GM10847 (cell line): ENCODE measurements around the gene RNF157.
A peak's percentile ranks its signal among the peaks of the same experiment; 100 is the strongest.

Source experiments
- POLR2A ChIP-seq: IDR thresholded peaks from 2 replicates; pipeline ENCODE4 v1.6.1; 2011; ENCODE audit not compliant: insufficient read length; ENCODE audit errors: extremely low read depth

Gene RNF157

DNA sequence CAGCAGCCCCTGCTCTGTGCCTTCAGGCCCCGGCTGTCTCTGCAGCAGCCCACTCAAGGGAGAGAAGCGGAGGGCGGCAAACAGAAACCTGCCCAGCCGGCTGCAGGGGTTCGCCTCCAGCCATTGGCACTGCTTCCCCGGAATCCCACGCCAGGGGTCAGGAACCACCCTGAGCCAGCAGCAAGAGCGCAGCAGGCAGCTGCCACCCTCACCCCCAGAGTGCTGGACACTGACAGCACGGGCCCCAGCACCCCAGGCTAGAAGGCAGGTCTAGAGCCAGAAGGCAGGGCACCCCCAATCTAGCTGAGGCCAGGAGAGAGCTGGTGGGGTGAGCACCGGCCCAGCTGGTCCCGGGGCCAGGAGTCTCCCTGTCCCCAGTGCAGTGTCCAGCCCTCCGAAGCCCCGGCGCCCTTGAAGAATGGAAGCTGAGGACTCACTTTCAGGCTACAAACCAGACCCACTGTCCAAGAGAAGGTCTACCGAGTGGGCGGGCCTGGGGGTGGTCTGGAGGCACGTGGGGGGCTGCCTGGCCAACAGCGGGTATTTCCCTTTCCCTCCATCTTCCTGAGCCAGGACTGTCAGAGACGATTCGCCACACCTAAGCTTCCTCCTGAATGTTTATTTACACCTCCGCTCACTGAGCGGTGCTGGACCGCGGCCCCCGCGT is 33.3 kb upstream of the RNF157 start:
- TF ChIP-seq POLR2A = no peak

DNA sequence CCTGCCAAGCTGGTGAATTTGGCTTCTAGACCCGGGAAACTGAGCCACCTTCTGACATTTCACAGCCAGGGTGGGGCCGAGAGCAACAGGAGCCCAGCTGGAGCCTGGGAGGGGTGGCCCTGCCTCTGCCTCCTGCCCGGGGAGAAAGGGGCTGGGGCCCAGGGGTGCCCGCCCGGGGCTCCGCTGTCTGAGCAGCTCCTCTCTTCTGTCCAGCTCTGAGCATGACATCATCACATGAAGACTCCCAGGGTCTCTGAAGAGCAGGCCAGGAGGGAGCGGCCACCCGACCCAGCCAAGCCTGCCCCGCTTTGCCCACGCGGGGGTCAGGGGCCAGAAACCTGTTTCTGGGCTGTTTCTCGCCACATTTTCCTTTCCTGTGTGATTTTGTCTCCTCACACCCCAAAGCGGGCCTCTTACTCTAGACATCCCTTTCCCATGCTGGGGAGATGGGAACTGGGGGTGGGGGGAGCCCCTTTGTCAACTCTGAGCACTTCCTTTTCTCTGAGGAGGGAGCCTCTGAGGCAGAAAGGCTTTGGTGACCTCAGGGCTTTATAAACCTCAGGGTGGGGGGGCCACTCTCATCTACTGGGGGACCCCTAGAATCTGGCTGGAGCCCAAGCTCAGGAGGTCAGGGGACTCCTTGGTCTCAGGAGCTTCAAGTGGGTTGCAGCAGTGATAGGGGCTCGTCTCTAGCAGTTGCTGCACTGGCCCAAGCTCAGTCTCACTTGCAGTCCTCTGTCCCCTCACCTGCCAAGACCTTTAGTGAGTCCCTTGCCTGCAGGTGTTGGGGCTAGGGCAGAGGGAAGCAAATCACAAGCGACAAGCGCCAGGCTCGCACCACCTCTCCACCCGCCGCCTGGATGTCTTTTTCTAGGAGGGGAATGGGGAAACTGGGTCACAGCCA is 32.5 kb upstream of the RNF157 start:
- no peak for TF ChIP-seq POLR2A

DNA sequence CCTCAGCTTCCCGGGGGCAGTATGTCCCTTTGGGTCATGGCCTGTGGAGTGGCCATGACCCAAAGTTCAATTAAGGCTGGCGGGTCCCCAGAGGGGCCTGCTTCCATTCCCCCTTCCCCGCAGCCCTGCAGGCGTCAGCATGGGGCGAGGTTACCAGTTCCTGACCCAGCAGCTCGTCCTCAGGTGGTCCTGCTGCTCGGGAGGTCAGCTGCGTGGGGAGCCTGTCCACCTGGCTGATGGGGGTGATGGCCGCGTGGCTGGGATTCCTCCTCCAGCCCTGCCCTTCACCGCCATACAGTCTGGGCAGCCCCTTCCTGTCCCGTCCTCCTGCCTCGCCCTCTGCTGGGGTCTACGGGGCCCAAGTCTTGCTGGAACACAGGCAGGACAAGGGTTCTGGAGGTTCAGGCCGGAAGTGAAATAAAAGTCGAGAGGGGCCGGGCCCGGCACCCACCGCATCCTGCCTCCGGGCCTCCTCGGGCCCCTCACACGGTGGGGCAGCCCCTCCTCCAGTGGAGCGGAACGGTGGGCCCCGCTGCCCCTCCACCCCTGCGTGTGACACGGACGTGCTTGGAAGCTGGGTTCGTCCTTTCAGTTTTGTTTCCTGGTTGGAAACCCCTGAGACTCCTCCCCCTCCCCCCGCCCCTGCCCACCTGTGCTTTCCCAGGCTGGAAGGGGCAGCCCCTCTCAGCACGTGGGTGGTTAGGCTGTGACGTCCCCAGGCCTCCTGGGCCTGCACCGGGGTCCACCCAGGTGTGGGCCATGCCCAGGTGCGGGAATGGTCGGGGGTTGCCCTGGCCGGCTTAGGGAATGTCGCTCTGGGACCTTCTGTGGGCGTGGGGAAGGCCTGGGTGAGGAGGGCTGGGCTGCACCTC is 31.6 kb upstream of the RNF157 start:
- TF ChIP-seq POLR2A = peak; percentile 72

DNA sequence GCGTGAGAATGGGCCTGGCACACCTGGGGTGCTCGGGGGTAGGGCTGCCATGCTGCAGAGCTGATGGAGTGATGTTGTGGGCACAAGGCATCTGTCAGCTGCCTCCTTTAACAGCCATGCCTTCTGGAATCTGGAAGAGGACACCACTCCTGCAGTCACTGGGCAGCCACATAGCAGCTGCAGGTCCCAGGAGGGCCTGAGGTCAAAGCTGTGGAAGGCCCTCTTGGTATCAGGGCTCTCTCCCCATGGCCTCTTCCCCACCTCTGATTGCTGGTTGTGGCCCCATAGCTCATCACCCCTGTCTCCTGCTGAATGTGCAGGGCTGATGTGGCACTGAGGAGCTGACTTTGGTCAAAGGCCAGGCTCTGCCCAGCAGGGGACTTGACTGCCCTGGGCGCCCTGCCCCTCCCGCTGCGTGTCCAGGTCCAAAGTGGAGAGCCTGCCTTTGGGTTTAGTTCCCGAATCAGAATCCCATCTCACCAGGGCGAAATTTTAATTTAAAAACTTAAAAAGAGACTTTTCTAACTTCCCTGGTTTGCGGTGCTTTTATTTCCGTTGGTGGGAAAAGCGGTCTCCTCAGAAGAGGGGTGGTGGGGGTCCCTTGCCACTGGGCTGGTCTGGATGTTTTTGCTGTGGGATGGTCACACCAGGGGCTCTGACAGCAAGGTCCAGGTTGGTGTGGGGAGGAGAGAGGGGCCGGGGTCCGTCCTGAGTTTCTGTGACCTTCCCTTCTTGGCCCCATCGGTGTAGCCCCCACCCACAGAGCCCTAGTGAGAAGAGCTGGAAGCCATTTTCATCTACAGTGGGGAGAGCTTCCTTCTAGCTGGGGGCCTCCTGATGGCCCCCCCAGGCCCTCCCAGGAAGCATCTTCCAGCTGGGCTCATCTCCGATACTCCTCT is 30.7 kb upstream of the RNF157 start:
- TF ChIP-seq POLR2A = peak; percentile 54

DNA sequence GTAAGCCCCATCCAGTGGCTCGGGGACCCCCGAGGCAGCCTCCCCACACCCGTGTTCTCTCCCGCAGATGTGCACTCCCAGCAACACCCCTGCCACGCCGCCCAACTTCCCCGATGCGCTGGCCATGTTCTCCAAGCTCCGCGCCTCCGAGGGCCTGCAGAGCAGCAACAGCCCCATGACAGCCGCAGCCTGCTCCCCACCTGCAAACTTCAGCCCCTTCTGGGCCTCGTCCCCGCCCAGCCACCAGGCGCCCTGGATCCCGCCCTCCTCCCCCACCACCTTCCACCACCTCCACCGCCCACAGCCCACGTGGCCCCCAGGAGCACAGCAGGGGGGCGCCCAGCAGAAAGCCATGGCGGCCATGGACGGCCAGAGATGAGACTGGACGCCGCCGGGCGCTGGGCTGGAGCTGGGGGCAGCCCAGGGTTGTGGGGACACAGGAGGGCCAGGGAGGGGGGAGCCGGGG is 29.9 kb upstream of the RNF157 start:
- peak; percentile 24 for TF ChIP-seq POLR2A

DNA sequence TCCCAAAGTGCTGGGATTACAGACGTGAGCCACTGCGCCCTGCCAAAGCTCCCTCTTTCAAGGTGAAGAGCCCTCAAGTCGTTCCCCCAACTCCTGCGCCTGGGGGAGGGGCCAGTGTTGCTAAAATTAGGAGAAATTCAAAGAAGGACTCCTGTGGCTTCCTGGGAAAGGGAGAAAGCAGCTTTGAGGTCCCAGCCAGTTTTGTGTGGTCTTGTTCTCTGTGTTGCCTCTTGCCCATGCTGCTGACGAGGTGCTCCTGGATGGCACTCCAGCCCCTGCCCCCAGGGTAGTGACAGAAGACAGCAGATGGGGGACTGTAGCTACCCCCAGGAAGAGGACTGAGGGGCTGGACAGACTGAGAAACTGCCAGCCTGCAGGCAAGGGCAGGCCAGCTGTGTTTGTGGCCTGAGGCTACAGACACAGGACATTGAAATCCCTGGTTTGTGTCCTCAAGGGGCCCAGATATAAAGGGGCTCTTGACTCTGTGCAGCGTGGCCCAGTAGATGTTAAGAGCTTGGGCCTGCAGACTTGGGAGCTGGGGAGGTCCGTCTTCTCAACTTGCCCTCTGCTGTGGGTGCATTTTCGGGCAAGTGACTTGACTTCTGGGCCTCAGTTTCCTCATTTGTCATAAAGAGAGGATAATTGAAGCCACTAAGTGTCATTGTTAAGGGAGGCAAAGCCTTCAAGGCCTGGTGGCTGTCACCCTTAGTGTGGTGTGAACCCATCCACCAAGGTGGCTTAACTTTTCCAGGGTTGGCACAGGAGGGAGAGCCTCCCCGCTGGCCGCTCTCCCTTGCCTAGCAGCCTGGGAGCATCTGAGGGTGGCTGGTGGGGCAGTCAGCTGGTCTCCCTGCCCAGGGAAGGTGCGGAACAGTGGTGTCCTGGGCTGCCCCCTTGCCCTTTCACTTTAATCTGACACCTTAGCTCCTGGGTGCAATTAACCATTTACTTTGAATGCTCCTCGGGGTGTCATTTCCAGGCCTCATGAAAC is 29.0 kb upstream of the RNF157 start:
- TF ChIP-seq POLR2A = no peak

DNA sequence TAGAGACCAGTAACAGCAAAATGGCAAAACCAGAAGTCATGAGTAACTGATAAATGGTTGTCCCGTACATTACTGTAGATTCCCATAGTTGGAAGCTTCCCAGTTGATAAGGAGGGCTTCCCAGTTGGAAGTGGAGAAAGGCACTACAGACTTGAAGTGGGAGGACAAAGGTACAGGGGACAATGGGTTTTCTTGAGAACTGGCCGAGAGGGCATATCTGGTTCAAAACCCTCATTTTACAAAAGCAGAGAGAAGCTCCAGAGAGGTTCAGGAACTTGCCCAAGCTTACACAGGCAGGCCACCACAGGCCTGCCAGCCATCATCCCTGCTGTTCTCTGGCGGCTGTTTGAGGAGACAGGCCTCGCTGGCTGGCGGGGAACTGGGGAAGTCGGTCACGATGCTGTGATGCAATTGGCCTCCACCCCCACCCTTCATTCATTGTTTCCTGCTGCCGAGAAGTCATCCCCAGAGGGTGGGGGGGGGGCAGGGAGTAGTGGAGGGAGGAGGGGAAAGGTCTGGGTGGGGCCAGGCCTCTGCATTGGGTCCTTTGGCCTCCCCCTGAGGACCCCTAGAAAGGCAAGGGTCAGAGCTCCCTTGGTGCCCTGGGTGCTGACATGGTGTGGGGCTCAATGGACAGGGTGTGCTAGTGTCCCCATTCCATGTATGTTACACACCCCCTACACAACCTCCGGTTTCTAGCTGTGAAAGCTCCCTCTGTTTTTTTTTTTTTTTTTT is 27.9 kb upstream of the RNF157 start:
- TF ChIP-seq POLR2A = peak; percentile 89

DNA sequence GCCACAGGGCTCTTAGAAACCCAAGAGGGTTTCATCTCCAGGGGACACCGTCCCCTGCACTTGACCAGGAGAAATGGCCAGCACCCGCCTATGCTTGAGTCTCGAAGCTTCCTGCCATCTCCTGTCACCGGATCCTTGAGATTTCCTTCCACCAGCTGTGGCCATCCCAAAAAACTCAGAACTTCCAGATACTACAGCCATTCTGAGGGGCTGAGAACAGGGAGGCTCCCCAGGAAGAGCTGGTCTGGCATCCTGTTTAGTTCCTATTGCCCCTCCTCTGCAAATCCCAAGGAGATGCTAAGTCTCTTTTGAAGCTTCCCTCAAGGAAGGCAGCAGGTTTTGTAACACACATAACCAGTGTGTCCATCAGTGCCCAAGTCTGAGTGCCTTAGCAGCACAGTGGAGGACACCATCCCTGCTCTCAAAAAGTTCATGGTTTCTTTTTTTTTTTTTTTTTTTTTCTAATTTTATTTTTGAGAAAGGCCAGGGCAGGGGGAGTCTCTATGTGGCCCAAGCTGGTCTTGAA is 26.8 kb upstream of the RNF157 start:
- TF ChIP-seq POLR2A = no peak

DNA sequence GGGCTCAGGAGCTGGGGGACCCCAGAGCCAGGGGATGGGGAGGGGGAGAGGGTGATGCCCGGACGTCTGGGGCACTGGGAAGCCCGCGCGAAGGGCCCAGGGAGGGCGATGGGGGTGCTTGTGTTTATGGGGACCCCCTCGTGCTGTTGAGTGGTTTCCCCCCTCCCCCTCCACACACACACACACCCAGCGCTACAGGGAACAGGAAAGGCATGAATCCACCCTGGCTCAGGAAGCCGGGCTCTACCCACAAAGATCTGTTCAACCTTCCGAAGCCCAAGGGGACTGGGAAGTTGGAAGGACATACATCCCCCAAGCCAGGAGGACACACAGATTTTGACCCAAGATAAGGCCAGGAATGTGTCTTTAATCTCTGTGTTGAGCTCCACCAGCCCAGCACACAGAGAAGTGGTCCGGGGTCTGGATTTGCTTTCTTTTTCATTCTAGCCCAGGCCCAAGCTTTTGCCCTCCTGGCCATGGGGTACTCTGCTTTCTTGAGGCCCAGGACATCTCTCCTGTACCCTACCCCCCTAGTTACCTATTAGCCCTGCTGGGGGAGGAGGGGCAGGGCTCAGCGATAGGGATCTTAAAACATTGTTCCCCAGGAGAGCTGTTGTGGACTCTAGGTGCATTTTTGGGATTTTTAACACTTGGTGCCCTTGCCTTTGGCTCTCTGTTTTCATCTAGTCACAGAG is 26.1 kb upstream of the RNF157 start:
- TF ChIP-seq POLR2A = no peak

DNA sequence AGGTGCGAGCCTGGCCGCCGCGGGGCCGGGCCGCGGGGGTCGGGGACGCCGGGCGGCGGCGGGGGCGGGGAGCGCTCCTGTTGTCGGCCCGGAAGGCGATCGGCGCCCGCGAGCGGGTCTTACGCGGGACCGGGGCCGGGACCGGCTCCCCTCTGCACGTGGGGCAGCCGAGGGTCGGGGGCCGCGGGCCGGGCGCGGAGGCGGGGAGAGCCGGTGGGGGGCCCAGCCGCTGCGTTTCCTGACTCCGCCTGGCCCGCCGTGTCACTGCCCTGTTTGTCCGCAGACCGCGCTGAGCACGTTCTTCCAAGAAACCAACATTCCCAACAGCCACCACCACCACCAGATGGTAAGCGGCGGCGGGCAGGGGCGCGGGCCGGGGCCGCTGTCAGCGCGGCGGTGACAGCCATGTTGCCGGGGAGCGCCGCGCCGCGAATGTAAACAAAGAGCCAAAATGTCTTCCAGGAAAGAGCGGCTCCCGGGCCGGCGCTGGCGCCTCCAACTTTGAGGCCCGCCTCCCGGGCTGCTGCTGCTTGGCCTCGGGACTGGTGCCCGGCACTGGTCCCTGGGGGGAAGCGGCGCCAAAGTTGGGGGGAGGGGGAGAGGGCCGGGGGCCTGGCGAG is 25.4 kb upstream of the RNF157 start:
- no peak for TF ChIP-seq POLR2A
